Endodermal cell (in vitro differentiated cells): Measurements from ENCODE around the gene TMEM41B. TPM values are rescaled to one million over a fixed set of nuclear protein-coding genes. Genes with fewer than 3 reads are reported as not detected.

Source experiments
- DNase-seq: peaks from one replicate; pipeline ENCODE4 v3.0.0-alpha.2; 2017
- H3K27ac ChIP-seq: 2 replicates; pipeline ENCODE4 v1.5.1; 2013; ENCODE audit warnings: mild to moderate bottlenecking, low read depth, low read length, moderate library complexity
- H3K27me3 ChIP-seq: 2 replicates; pipeline ENCODE4 v1.6.1; 2013; ENCODE audit warnings: mild to moderate bottlenecking, low read length, moderate library complexity; ENCODE audit not compliant: insufficient read depth, control insufficient read depth, poor library complexity, severe bottlenecking
- H3K36me3 ChIP-seq: 2 replicates; pipeline ENCODE4 v1.7.0; 2013; ENCODE audit warnings: mild to moderate bottlenecking, low read length, moderate library complexity; ENCODE audit not compliant: control insufficient read depth, insufficient read depth
- H3K4me1 ChIP-seq: one replicate; pipeline ENCODE4 v1.7.0; 2013; ENCODE audit warnings: low read length; ENCODE audit not compliant: control insufficient read depth, insufficient read depth
- H3K4me3 ChIP-seq: 2 replicates; pipeline ENCODE4 v1.5.1; 2013; ENCODE audit warnings: mild to moderate bottlenecking, low read length, moderate library complexity
- H3K9ac ChIP-seq: 2 replicates; pipeline ENCODE4 v1.6.1; 2013; ENCODE audit warnings: mild to moderate bottlenecking, low read length, moderate library complexity; ENCODE audit not compliant: poor library complexity, severe bottlenecking; ENCODE audit errors: extremely low read depth
- H3K9me3 ChIP-seq: 2 replicates; pipeline ENCODE4 v1.6.1; 2013; ENCODE audit warnings: mild to moderate bottlenecking, low read length, moderate library complexity; ENCODE audit not compliant: control insufficient read depth
- H3K27ac Mint-ChIP-seq: 2 replicates; pipeline ENCODE4 v1.8.0; 2020; ENCODE audit warnings: mixed read lengths
- H3K27me3 Mint-ChIP-seq: 2 replicates; pipeline ENCODE4 v1.8.0; 2021; ENCODE audit warnings: mild to moderate bottlenecking, mixed read lengths; ENCODE audit not compliant: insufficient read depth
- H3K36me3 Mint-ChIP-seq: 2 replicates; pipeline ENCODE4 v1.8.0; 2020; ENCODE audit warnings: low read depth, mixed read lengths
- H3K4me1 Mint-ChIP-seq: 2 replicates; pipeline ENCODE4 v1.8.0; 2020; ENCODE audit warnings: mixed read lengths
- H3K4me3 Mint-ChIP-seq: 2 replicates; pipeline ENCODE4 v1.8.0; 2020; ENCODE audit warnings: mild to moderate bottlenecking, moderate library complexity, mixed read lengths
- H3K9me3 Mint-ChIP-seq: 2 replicates; pipeline ENCODE4 v1.8.0; 2020; ENCODE audit warnings: mild to moderate bottlenecking, mixed read lengths
- CTCF ChIP-seq: fragments of 200-600 bp; sonication (generic); conservative IDR thresholded peaks from 2 replicates; pipeline ENCODE4 v1.5.0; 2021; ENCODE audit warnings: antibody characterized with exemption, mild to moderate bottlenecking
- WGBS, 2 experiments: methylation state at CpG; one replicate each; pipeline versions ENCODE4 v1.1.5 to v1.1.7; 2013; ENCODE audit warnings: missing lambda C conversion rate in 2 of 2, mixed read lengths in 1 of 2; ENCODE audit not compliant: insufficient coverage in 1 of 2, insufficient read length in 1 of 2; 5-methylcytosine and 5-hydroxymethylcytosine counted together
- total RNA-seq, 2 donors: library from RNA; stranded (reverse); fragmentation: NEBNext Ultra II Directional in 1 of 2; extraction: Animal tissue kit (Norgen Biotek cat#: 25700) in 1 of 2; gene quantifications; 2 replicates in 1 of 2; 3 replicates in 1 of 2; pipeline ENCODE4 v1.2.1, GENCODE V29; 2021

Gene TMEM41B
- total RNA-seq, 2 donors from 2014 or later: 67.8 to 68.0 TPM

DNA sequence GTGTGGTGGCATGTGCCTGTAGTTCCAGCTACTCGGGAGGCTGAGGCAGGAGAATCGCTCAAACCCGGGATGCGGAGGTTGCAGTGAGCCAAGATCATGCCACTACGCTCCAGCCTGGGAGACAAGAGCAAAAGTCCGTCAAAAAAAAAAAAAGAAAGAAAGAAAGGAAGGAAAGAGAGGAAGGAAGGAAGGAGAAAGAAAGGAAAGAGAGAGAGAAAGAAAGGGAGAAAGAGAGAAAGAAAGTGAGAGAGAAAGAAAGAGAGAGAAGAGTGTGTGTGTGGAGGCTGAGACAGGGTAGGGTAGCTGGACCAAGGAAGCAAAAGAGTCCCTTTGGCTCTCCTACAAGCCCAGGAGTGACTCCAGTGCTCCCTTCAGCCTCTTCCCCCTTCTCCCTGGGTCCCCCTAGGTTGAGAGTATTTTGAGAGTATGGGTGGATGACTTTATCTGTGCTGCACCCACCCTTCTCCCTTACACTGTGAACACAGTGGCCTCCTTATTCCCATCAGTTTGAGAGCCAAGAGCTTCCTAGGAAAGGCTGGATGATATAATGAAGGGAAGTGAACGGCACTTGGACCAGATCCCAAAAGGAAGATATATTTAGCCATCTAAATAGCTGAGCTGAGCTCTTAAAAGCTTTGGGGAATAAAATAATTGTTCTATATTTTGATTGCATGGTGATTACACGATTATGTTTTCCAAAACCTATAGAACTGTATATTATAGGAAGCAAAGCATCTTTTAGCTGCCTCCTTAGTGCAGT lies 39.7 kb downstream of the TMEM41B start:
- H3K27ac Mint-ChIP-seq: no peak overlapping the region
- H3K4me3 Mint-ChIP-seq: no peak overlapping the region
- no peaks in the 10 kb centered on the region for H3K9me3 Mint-ChIP-seq
- Histone ChIP-seq H3K9me3 (no peaks in the 10 kb centered on the region), H3K27ac (no peak overlapping the region), H3K4me3 (no peak overlapping the region), H3K4me1 (no peaks in the 10 kb centered on the region), H3K27me3 (no peaks in the 10 kb centered on the region), H3K36me3 (no peaks in the 10 kb centered on the region), H3K9ac (no peak overlapping the region)
- no peak for TF ChIP-seq CTCF
- H3K36me3 Mint-ChIP-seq: peaks cover 16% of the 10 kb centered on the region
- H3K27me3 Mint-ChIP-seq: no peaks in the 10 kb centered on the region
- 97 to 98% methylated on average over 8 of the region's 8 CpGs for whole genome bisulfite sequencing, 2 experiments
- H3K4me1 Mint-ChIP-seq: no peaks in the 10 kb centered on the region
- peak; percentile 34 for DNase-seq

GRCh38 chr11:9273376-9274336 lies 40.7 kb downstream of the TMEM41B start:
- no peaks in the 10 kb centered on the region for H3K4me1 ChIP-seq
- no peak overlapping the region for H3K27ac ChIP-seq
- Mint-ChIP-seq H3K4me3 (no peak overlapping the region), H3K27me3 (no peaks in the 10 kb centered on the region), H3K27ac (no peak overlapping the region), H3K36me3 (peaks cover 10% of the 10 kb centered on the region), H3K4me1 (no peaks in the 10 kb centered on the region), H3K9me3 (no peaks in the 10 kb centered on the region)
- no peak overlapping the region for H3K9ac ChIP-seq
- WGBS, 2 experiments: 95 to 96% methylated on average over 15 of the region's 15 CpGs
- H3K36me3 ChIP-seq: no peaks in the 10 kb centered on the region
- H3K27me3 ChIP-seq: no peaks in the 10 kb centered on the region
- DNase-seq: peak; percentile 22
- H3K9me3 ChIP-seq: no peaks in the 10 kb centered on the region
- H3K4me3 ChIP-seq: no peak overlapping the region
- no peak for TF ChIP-seq CTCF

DNA sequence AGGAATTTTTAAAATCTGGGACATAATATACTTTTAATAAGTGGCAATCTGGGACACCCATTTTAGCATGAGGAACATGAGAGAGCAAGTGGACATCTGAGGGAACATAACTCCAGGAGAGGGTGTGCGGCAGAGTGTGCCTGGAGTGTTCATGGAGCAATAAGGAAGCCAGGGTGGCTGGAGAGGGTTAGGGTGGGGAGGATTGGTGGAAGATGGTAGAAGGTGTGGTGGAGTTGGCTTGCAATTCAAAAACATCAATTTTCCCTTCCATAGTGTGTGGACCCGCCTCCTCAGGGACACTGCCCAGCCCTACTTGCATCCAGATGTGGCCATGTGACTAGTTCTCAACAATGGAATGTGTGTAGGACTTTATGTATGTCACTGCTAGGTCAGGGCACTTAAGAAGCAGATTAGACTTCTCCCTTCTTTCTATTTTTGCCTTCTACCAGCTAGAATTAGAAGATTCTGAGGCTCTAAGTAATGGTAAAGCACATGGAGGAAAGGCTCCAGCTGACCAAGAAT lies 44.8 kb downstream of the TMEM41B start:
- no peak for DNase-seq
- Histone ChIP-seq H3K9ac (no peak overlapping the region), H3K4me3 (no peak overlapping the region), H3K9me3 (no peaks in the 10 kb centered on the region), H3K27ac (no peak overlapping the region), H3K36me3 (no peaks in the 10 kb centered on the region), H3K27me3 (no peaks in the 10 kb centered on the region), H3K4me1 (no peaks in the 10 kb centered on the region)
- no peaks in the 10 kb centered on the region for H3K27me3 Mint-ChIP-seq
- H3K9me3 Mint-ChIP-seq: no peaks in the 10 kb centered on the region
- H3K36me3 Mint-ChIP-seq: peaks cover 2% of the 10 kb centered on the region
- 92 to 100% methylated on average over 1 to 2 of the region's 2 CpGs for WGBS, 2 experiments
- peaks cover 15% of the 10 kb centered on the region for H3K4me1 Mint-ChIP-seq
- no peak overlapping the region for H3K4me3 Mint-ChIP-seq
- no peak for TF ChIP-seq CTCF
- H3K27ac Mint-ChIP-seq: no peak overlapping the region
